Measurements from ENCODE around the gene RPUSD4.

DNA sequence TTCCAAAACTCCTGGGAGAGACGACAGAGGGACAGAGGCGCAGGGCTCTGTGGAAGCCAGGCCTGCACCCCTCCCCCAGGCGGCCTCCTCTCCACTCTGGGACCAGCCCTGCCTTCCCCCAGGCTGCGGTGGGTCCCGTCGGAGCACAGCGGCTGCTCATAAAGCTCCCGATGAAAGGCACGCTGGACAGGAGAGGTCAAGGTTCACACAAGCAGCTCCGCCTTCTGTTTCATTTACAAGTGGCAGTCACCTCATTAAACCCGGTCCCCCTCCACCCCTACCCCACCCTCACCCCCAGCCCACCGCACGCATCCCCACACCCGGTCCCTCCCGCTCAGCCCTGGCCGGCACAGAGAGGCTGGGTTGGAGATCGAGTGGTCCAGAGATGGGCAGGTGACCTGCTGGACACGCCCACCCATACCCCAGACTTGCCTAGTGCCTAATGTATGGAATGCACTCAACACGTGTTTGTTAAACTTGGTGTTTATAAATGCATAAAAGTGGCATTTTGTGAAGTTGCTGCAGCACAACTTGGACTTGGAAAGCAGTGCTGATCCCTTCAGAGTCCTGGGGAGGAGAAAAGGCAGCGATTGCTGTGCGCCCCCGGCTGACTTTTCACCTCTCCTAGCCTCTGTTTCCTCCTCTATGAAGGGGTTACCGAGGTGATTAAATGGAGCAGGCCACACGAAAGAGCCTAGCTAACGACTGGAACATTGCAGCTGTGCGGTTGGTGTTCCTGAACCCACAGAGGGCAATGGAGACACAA, 26.0 kb downstream of the RPUSD4 start:
- TF ChIP-seq YY1 (IDR thresholded peaks at IDR 0.05; ENCODE audit: extremely low read depth, insufficient replicate concordance, low read depth, low read length) (no peak), POLR2AphosphoS5 (IDR thresholded peaks at IDR 0.05; ENCODE audit: low read depth, low read length) (no peak), EZH2 (IDR thresholded peaks at IDR 0.05) (no peak), POLR2A (IDR thresholded peaks at IDR 0.05; ENCODE audit: borderline replicate concordance, extremely low read depth, insufficient read depth, insufficient read length) (no peak), CEBPB (IDR thresholded peaks at IDR 0.05; ENCODE audit: low read depth) (no peak), SP1 (IDR thresholded peaks at IDR 0.05; ENCODE audit: low read depth) (no peak), ZNF274 (IDR thresholded peaks at IDR 0.05; ENCODE audit: low read depth, low read length) (no peak), ZBTB33 (IDR thresholded peaks at IDR 0.05; ENCODE audit: extremely low read depth, insufficient replicate concordance, low read length) (no peak)
- TF ChIP-seq, protein P1, sequence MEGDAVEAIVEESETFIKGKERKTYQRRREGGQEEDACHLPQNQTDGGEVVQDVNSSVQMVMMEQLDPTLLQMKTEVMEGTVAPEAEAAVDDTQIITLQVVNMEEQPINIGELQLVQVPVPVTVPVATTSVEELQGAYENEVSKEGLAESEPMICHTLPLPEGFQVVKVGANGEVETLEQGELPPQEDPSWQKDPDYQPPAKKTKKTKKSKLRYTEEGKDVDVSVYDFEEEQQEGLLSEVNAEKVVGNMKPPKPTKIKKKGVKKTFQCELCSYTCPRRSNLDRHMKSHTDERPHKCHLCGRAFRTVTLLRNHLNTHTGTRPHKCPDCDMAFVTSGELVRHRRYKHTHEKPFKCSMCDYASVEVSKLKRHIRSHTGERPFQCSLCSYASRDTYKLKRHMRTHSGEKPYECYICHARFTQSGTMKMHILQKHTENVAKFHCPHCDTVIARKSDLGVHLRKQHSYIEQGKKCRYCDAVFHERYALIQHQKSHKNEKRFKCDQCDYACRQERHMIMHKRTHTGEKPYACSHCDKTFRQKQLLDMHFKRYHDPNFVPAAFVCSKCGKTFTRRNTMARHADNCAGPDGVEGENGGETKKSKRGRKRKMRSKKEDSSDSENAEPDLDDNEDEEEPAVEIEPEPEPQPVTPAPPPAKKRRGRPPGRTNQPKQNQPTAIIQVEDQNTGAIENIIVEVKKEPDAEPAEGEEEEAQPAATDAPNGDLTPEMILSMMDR (IDR thresholded peaks at IDR 0.05 in 2 of 3, conservative IDR thresholded peaks at IDR 0.05 in 1 of 3; ENCODE audit: borderline replicate concordance in 1 of 3, insufficient read depth in 1 of 3, low read depth in 2 of 3, low read length in 2 of 3): no peak
- TF ChIP-seq, protein P2, sequence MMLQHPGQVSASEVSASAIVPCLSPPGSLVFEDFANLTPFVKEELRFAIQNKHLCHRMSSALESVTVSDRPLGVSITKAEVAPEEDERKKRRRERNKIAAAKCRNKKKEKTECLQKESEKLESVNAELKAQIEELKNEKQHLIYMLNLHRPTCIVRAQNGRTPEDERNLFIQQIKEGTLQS (IDR thresholded peaks at IDR 0.05): no peak

Measured in HCT116 (cell line).